ENCODE results near the gene PLAU. TPM values are rescaled to one million over a fixed set of nuclear protein-coding genes. Genes with fewer than 3 reads are reported as not detected.

PLAU gene
- total and polyA plus RNA-seq, 2 donors (not counting 3 experiments of a cell fraction or from before 2014, with no cell fraction given) = 23.6 to 34.9 TPM

GRCh38 chr10:73908853-73909539, 1.9 kb upstream of the PLAU start:
- FAIRE-seq (peak; percentile 100), DNase-seq (ENCODE audit: low read depth, low spot score) (peak; percentile 94)
- intact Hi-C loops (cut with micrococcal nuclease) = loop anchor here (1.0 kb wide), 4 partner anchors 10 to 31 kb away; no protein-coding TSS in a partner anchor
- no peaks in the 10 kb centered on the region for H4K20me1 ChIP-seq (replicated peaks; ENCODE audit: control insufficient read depth, extremely low read depth, insufficient read depth, low read length)
- peak overlapping the region; percentile 90 for H3K27ac ChIP-seq (ENCODE audit: insufficient read depth, low read depth, low read length)
- no peaks in the 10 kb centered on the region for H3K9me3 ChIP-seq (replicated peaks; ENCODE audit: control insufficient read depth, insufficient read depth, low read length)
- H3K27me3 ChIP-seq (ENCODE audit: control insufficient read depth in 2 of 2, insufficient read depth in 2 of 2, low read length in 2 of 2) = no peaks in the 10 kb centered on the region
- dilution Hi-C loops (cut with MboI; ENCODE audit: extremely low pct_ligation_motif_present, low sequenced_read_pairs) = no loop called here
- H3K36me3 ChIP-seq (ENCODE audit: control insufficient read depth in 2 of 2, extremely low read depth in 1 of 2, insufficient read depth in 2 of 2, low read length in 2 of 2) = no peaks in the 10 kb centered on the region
- H3K9me1 ChIP-seq (replicated peaks; ENCODE audit: control insufficient read depth, extremely low read depth, insufficient read depth, low read length) = no peaks in the 10 kb centered on the region
- no peak overlapping the region for H2AFZ ChIP-seq (ENCODE audit: low read depth, low read length)
- ChIA-PET CTCF (interaction anchor here (0.7 to 5.4 kb wide), 7 partner anchors 9 to 172 kb away, joined by 3 to 59 read pairs (median 4); no protein-coding TSS in a partner anchor), POLR2A (interaction anchor here (0.7 kb wide), 2 partner anchors 22 to 57 kb away, joined by 3 read pairs; no protein-coding TSS in a partner anchor)
- H3K4me2 ChIP-seq (ENCODE audit: insufficient read depth, low read length) = peak overlapping the region; percentile 31
- peak overlapping the region; percentile 72 for H3K9ac ChIP-seq (replicated peaks; ENCODE audit: extremely low read depth, insufficient read depth, low read length)
- peaks cover 59% of the 10 kb centered on the region for H3K4me1 ChIP-seq (ENCODE audit: control insufficient read depth, extremely low read depth, insufficient read depth, low read length)
- H3K4me3 ChIP-seq (replicated peaks in 1 of 3; ENCODE audit: insufficient read depth in 1 of 3, low read depth in 1 of 3, low read length in 3 of 3) = no peak overlapping the region
- no TSS peak for BruUV-seq (replicated peaks)
- no peaks in the 10 kb centered on the region for H3K79me2 ChIP-seq (ENCODE audit: control insufficient read depth, insufficient read depth, low read length)
- TF ChIP-seq CTCF (IDR thresholded peaks at IDR 0.05; ENCODE audit: extremely low read depth in 1 of 2, insufficient read depth in 1 of 2, low read depth in 1 of 2, low read length in 2 of 2) (no peak), EZH2 (IDR thresholded peaks at IDR 0.05; ENCODE audit: borderline replicate concordance, low read depth, low read length, severe bottlenecking) (no peak), FOS (IDR thresholded peaks at IDR 0.05; ENCODE audit: borderline replicate concordance, insufficient read depth, low read length) (peak; percentile 97), JUN (IDR thresholded peaks at IDR 0.05; ENCODE audit: borderline replicate concordance, insufficient read depth, insufficient read length, low read depth) (peak; percentile 87), MYC (IDR thresholded peaks at IDR 0.05; ENCODE audit: low read depth, low read length) (peak; percentile 79), POLR2AphosphoS5 (IDR thresholded peaks at IDR 0.05; ENCODE audit: insufficient read depth, low read depth, low read length) (peak; percentile 89), POLR2A (IDR thresholded peaks at IDR 0.05; ENCODE audit: low read depth, low read length) (peak; percentile 50), MAX (IDR thresholded peaks at IDR 0.05; ENCODE audit: insufficient read depth, insufficient read length) (no peak), GATA2 (IDR thresholded peaks at IDR 0.05; ENCODE audit: insufficient read depth, insufficient read length, low read depth, low read length) (peak; percentile 78)
